ENCODE results near the gene COBL.

COBL gene

GRCh38 chr7:51223505-51223904 lies 93.1 kb downstream of the COBL start:
- no peak overlapping the region for H3K4me2 ChIP-seq (ENCODE audit: low read depth, low read length, poor library complexity, severe bottlenecking)
- no peaks in the 10 kb centered on the region for H3K9me3 ChIP-seq (ENCODE audit: insufficient read depth, low read depth, low read length)
- H3F3A ChIP-seq (ENCODE audit: low read depth) = no peaks in the 10 kb centered on the region
- no peaks in the 10 kb centered on the region for H3K4me1 ChIP-seq (ENCODE audit: insufficient read depth, low read length, poor library complexity, severe bottlenecking)
- no peak overlapping the region for H2AFZ ChIP-seq (ENCODE audit: low read length)
- H3K27me3 ChIP-seq (ENCODE audit: insufficient read depth, low read length, poor library complexity, severe bottlenecking) = no peaks in the 10 kb centered on the region
- TF ChIP-seq EZH2phosphoT487 (IDR thresholded peaks at IDR 0.05; ENCODE audit: borderline replicate concordance) (no peak), CTCF (conservative IDR thresholded peaks at IDR 0.05; ENCODE audit: low read length) (no peak)
- H3K36me3 ChIP-seq (ENCODE audit: insufficient read depth, low read length) = no peaks in the 10 kb centered on the region
- H3K9me2 ChIP-seq (replicated peaks; ENCODE audit: low read depth, low read length) = no peaks in the 10 kb centered on the region
- H3K9ac ChIP-seq (ENCODE audit: low read depth, low read length, poor library complexity, severe bottlenecking) = no peak overlapping the region
- no peaks in the 10 kb centered on the region for H3K79me2 ChIP-seq (ENCODE audit: insufficient read depth, low read length)
- no peak overlapping the region for H3K4me3 ChIP-seq (ENCODE audit: low read length, poor library complexity, severe bottlenecking)
- H4K20me1 ChIP-seq (ENCODE audit: insufficient read depth, low read length, poor library complexity, severe bottlenecking) = no peaks in the 10 kb centered on the region

DNA sequence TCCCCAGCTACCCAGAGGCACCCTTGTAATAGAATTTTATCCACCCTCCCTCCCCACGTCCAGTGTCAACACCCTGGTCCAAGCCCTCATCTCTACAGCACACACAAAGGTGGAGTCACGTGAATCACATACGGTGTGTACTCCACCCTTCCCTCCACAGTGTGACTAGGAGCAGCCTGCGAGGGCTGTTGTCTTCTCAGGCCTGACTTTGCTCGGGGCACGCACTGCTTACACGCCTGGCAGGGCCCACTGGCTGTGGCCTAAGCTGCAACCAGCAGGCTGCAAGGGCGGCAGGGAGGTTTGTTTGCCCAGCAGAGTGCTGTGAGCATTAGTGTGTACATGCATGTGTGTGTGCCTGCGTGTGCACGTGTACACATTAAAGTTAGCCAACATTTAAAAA lies 93.7 kb downstream of the COBL start:
- H3K79me2 ChIP-seq (ENCODE audit: insufficient read depth, low read length) = no peaks in the 10 kb centered on the region
- no peaks in the 10 kb centered on the region for H3F3A ChIP-seq (ENCODE audit: low read depth)
- TF ChIP-seq CTCF (conservative IDR thresholded peaks at IDR 0.05; ENCODE audit: low read length) (no peak), EZH2phosphoT487 (IDR thresholded peaks at IDR 0.05; ENCODE audit: borderline replicate concordance) (no peak)

DNA sequence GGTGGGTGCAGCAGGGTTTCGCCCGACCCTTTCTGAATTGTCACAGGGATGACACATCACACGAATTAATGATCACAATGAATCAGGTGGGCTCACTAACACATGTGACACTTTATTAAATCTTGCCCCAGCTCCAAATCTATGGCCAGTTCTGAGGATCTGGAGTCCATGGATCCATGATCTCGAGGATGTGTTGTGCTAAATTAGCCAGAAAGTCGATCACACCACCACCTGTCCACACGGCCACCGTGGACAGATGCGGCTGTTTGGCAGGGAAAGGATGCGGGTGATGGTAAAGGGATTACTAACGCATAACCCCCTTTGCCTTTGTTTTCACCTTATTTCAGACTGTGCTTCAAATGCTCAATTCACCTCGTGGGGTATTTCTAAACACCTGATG lies 96.4 kb downstream of the COBL start:
- Histone ChIP-seq H3K4me2 (ENCODE audit: low read depth, low read length, poor library complexity, severe bottlenecking) (no peak overlapping the region), H4K20me1 (ENCODE audit: insufficient read depth, low read length, poor library complexity, severe bottlenecking) (no peaks in the 10 kb centered on the region), H3K27me3 (ENCODE audit: insufficient read depth, low read length, poor library complexity, severe bottlenecking) (no peaks in the 10 kb centered on the region), H3F3A (ENCODE audit: low read depth) (no peaks in the 10 kb centered on the region), H3K4me1 (ENCODE audit: insufficient read depth, low read length, poor library complexity, severe bottlenecking) (no peaks in the 10 kb centered on the region), H3K9me2 (replicated peaks; ENCODE audit: low read depth, low read length) (no peaks in the 10 kb centered on the region), H3K79me2 (ENCODE audit: insufficient read depth, low read length) (no peaks in the 10 kb centered on the region), H3K4me3 (ENCODE audit: low read length, poor library complexity, severe bottlenecking) (no peak overlapping the region), H3K9ac (ENCODE audit: low read depth, low read length, poor library complexity, severe bottlenecking) (no peak overlapping the region), H2AFZ (ENCODE audit: low read length) (no peak overlapping the region), H3K36me3 (ENCODE audit: insufficient read depth, low read length) (no peaks in the 10 kb centered on the region), H3K9me3 (ENCODE audit: insufficient read depth, low read depth, low read length) (no peaks in the 10 kb centered on the region)
- no peak for TF ChIP-seq CTCF (conservative IDR thresholded peaks at IDR 0.05; ENCODE audit: low read length)
- no peak for TF ChIP-seq EZH2phosphoT487 (IDR thresholded peaks at IDR 0.05; ENCODE audit: borderline replicate concordance)

More for the DNA sequence above, 93.7 kb downstream of the COBL start:
- Histone ChIP-seq H3K4me2 (ENCODE audit: low read depth, low read length, poor library complexity, severe bottlenecking) (no peak overlapping the region), H3K9ac (ENCODE audit: low read depth, low read length, poor library complexity, severe bottlenecking) (no peak overlapping the region), H3K27me3 (ENCODE audit: insufficient read depth, low read length, poor library complexity, severe bottlenecking) (no peaks in the 10 kb centered on the region), H3K9me2 (replicated peaks; ENCODE audit: low read depth, low read length) (no peaks in the 10 kb centered on the region), H3K4me1 (ENCODE audit: insufficient read depth, low read length, poor library complexity, severe bottlenecking) (no peaks in the 10 kb centered on the region), H4K20me1 (ENCODE audit: insufficient read depth, low read length, poor library complexity, severe bottlenecking) (no peaks in the 10 kb centered on the region), H3K36me3 (ENCODE audit: insufficient read depth, low read length) (no peaks in the 10 kb centered on the region), H2AFZ (ENCODE audit: low read length) (no peak overlapping the region), H3K4me3 (ENCODE audit: low read length, poor library complexity, severe bottlenecking) (no peak overlapping the region), H3K9me3 (ENCODE audit: insufficient read depth, low read depth, low read length) (no peaks in the 10 kb centered on the region)

Measured in Loucy (cell line).